Limb (tissue), 2 donors: Measurements from ENCODE around the gene CNOT3.
A peak's percentile ranks its signal among the peaks of the same experiment; 100 is the strongest.
"Not testable (repeated sequence)": the region's sequence is repeated elsewhere in the genome, so short reads cannot be mapped to it uniquely, and the experiment has no call there.

Experiments
- DNase-seq, 2 donors: peaks; one replicate each; pipeline ENCODE4 v3.0.0-alpha.2; 2016; ENCODE audit errors: extremely low spot score in 2 of 2

The CNOT3 gene

DNA sequence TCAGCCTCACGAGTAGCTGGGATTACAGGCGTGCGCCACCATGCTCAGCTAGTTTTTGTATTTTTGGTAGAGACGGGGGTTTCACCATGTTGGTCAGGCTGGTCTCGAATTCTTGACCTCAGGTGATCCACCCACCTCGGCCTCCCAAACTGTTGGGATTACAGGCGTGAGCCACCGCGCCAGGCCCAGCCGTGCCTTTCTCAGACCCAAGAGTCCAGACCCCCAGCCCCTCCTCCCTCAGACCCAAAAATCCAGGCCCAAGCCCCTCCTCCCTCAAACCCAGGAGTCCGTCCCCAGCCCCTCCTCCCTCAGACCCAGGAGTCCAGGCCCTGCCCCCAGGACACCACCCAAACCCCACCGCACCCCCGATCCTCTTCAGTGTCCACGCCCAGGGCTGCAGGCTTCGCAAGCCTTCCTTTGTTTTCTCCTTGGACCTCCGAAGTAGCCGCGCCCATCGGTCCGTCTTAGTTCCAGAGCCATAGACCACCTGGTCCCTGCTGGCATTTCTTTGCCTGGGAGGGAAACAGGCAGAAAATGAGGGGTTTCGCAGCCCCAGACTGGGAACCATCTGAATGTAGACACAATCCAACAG, 31.7 kb downstream of the CNOT3 start:
- no peak for DNase-seq

DNA sequence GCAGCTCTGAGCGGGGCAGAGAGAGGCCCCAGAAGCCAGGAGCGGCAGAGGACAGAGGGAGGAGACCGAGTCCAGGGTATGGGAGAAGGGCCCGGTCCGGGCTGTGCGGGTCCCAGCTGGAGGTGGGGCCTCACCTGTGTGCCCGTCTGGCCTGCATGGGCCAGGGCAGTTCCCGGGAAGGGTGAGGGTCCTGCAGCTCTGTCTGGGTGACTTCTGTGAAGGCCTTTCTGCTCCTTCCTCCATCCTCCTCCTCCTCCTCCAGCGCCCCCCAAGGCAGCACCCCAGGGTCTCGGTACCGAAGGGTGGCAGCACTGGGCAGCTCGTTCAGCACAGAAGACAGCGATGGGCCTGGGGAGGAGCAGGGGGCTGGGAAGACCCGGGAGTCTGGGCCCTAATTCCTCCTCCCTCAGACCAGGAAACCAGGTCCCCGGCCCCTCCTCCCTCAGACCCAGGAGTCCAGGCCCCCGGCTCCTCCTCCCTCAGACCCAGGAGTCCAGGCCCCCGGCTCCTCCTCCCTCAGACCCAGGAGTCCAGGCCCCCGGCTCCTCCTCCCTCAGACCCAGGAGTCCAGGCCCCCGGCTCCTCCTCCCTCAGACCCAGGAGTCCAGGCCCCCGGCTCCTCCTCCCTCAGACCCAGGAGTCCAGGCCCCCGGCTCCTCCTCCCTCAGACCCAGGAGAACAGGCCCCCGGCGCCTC, 34.3 kb downstream of the CNOT3 start:
- not testable (repeated sequence) for DNase-seq

DNA sequence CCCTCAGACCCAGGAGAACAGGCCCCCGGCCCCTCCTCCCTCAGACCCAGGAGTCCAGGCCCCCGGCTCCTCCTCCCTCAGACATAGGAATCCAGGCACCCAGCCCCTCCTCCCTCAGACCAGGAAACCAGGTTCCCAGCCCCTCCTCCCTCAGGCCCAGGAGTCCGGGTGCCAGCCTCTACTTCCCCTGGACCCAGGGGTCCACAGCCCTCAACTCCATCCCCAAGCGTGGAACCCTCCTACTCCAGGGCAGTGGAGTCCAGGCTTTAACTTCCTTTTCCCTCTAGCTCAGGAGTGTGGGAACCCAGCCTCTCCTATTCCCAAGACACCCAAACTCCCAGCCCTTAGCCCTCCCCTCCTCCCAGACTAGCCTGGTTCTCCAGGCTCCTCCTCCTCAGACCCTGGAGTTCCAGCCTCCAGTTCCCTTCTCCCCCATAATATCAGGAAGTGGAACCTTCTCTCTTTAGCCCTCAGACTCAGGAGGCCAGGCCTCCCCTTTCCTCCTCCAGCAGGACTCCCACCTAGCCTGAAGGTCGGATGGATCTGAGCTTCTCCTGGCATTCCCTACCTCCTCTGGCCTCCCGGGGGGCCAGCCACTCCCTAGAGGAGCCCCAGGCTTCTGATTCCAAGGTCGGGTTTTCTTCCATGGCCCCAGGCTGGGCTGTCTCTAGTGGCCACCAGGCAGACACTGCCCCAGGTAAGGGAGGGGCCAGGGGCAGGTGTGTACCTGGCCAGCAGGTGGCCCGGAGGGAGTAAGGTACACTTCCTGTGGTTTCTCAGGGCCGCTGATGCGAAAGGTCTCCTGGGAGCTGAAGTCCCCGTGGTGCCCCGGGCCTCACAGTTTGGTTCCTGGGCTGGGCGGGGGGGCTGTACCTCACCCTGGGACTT, 35.2 kb downstream of the CNOT3 start, which contains the start of gene TMC4:
TSS of gene TMC4 (minus strand) at position 690 of the 888 bp plus-strand sequence. CDS start at position 647, 43 bp downstream.
- DNase-seq: peak in 1 of 2 donors; percentile 35

DNA sequence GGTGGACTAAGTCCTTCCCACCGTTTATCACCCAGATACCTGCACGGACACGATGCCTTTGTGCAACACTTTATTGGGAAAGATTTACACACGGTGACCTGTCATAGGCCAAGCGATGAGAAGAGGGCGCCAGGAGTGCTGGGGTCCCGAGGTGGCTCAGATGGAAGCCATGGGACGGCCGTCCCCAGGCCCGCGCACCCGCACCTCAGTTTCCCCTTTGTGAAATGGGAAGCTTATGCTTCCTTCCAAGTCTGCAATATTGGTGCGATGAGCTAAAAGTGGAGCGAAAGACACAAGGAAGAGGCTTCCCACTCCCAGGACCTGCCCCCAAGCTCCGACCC, 35.8 kb downstream of the CNOT3 start:
- no peak for DNase-seq

DNA sequence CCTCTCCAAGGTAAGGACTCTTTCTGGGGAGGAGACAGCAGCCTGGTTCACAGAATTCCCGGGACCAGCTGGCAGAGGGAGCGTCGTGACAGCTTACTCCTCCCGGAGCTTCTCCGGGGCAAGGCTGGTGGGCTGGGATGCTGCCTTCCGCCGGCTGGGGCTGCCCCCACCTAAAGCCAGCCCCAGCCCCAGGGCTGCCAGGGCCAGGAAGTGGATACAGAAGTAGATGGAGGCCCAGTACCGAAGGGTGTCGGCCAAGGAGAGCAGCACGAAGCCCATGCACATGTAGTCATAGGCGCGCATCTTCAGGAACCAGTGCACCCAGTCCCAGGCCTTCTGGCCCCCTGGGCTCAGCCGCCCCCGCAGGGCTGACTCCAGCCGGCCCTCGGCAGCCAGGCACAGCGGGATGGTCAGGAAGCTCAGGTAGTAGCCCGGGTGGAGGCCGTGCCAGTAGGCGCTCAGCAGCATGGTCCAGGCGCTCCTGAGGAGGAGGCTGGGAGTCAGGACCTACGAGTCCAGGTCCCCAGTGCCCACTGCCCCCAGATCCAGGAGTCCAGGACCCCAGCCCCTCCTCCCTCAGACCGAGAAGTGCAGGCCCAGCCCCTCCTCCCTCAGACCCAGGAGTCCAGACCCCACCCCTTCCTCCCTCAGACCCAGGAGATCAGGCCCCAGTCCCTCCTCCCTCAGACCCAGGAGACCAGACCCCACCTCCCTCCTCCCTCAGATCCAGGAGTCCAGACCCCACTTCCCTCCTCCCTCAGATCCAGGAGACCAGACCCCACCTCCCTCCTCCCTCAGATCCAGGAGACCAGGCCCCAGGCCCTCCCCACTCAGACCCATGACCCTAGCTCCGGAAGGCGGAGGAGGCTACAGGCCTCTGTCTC, 36.6 kb downstream of the CNOT3 start:
- peak in 1 of 2 donors; percentile 28 for DNase-seq

DNA sequence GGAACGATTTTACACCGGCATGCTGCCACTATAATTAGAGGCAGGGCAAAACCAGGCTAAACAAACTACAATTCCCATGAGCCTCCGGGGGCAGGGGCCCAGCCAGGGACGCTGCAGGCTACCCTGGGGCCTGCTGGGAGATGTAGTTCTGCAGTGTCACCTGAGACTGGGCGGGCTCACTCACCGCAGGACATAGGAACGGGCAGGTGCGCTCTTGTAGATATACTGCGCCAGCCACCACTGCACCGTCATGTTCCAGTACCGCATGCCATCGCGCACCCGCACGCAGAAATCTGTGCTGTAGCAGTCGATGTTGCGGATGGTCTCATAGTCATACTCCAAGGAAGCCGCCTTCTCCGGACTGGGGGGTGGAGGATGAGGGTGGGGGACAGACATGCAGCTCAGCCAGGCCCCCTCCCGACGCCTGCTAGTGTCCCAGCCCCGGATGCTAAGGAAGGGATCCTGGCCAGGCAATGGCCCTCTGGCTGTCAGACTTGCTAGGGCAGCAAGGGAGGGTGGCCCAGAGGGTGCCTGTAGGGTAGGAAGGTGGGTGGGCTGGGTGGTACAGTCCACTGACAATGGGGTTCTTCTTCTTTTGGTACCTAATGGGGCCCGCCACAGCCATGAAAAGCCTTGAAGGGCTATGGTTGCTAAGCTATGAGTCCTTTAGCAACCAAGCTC, 41.2 kb downstream of the CNOT3 start:
- DNase-seq: peak in 1 of 2 donors; percentile 70

DNA sequence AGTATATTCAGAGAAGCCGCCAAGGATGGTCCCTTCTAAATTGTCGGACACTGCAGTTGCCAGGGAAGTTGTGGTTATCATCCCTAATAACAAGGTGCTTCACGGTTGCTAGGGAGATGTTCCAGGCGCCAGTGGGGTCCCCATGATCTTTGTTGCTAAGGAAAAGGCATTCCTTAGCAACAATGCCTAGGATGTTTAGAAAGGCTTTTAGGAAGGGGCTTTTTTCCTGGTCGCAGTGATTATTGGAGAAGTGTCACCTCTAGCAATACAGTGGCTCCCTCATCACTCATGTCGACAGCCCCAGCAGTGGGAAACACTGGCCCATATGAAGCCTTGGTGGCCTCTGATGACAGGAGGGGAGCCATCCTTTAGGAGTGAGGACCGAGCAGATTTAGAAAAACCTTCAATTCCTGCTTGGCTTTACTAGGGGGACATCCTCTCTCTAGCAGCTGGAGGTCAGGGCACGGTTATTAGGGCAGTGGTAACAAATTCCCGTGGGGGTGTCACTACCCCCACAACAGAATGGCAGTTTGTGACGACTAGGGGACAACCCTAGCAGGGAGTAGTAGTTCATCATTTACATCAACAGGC, 41.8 kb downstream of the CNOT3 start:
- DNase-seq: no peak

DNA sequence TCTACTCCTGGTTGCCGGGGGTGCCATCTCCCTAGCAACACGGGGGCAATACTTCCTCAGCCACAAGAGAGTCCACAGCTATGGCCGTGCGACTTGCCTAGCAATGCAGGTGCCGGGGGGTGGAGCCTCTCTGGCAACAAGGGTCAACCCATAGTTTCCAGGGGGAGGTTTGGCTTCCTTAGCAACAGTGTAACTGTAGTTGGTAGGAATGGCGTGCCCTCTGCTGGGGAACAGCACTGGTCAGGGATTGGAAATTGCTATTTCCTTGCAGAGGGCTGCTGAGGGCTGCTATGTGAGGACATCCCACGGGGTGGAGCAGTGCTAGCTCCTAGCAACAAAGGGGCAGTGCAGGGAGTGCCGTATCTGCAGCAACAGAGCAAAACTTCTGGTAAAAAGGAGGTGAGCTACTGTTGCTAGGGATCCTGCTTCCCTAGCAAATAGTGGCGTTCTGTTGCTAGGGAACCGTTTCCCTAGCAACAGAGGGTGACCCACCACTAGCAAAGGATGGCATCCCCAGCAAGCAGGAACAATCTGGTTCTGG, 42.4 kb downstream of the CNOT3 start:
- DNase-seq: peak; percentile 53 to 72

DNA sequence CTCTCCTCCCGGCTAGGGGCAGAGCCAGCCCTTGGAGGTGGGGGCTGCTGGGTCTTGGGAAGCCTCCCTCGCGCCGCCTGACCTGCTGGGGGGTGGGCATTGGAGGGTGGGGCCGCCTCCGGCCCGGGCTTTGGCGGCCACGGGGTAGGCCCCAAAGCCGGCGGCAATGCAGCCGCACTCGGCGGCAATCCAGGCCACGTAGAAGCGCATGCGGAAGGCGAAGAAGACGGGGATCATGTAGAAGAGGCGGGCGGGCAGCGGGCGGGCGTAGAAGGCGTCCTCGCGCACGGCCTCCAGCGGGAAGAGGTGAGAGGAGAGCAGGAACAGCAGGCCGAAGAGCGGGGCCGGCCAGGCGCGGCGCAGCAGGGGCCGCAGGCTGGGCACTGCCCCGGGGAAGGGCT, 43.1 kb downstream of the CNOT3 start:
- no peak for DNase-seq

DNA sequence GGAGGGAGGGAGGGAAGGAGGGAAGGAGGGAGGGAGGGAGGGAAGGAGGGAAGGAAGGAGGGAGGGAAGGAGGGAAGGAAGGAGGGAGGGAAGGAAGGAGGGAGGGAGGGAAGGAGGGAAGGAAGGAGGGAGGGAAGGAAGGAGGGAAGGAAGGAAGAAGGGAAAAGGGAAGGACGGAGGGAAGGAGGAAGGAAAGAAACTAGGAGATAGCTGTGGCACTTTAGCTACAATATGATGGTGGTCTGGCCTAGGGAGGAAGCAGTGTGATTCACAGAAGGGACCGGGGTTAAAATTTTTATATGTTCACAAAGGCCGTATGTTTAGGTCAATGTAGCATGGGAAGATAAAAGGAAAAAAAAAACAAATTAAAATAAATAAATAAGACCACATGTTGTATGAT, 44.3 kb downstream of the CNOT3 start:
- DNase-seq: not testable (repeated sequence)

DNA sequence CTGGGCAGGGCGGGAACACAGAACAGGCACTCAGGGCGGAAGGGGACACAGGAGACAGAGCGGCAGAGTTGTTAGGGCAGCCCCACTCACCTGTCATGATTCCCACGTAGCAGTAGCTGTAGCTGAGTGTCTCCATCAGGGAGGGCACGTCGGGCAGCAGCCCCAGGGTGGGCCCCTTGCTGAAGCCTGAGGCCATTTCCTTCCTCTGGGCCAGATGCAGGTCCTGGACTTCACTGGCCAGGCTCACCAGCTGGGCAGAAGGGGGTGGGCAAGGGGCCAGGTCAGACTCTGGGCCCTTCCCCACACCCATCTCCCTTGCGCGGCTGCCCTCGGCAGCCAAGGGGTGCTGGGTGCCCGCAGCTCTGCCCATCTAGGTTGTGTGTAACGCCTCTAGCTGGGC, 45.9 kb downstream of the CNOT3 start:
- DNase-seq: no peak

DNA sequence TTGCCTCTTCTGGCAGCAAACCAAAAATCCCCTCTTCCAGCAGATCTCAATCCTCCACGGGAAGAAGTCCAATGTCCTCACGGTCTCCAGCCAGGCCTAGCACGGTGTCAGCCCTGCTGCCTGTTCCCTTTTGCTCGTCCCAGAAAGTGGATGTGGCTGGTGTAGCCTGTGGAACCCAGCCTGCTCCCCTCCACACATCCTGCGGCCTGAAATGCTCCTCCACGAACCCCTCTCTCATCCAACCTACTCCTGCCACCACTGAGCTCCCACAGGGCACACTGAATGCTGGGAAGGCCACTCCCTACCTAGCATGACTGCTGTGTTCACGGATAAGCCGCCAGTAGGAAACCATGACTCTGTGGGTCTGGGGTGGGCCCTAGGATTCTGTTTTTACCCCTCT, 48.8 kb downstream of the CNOT3 start:
- DNase-seq: no peak

DNA sequence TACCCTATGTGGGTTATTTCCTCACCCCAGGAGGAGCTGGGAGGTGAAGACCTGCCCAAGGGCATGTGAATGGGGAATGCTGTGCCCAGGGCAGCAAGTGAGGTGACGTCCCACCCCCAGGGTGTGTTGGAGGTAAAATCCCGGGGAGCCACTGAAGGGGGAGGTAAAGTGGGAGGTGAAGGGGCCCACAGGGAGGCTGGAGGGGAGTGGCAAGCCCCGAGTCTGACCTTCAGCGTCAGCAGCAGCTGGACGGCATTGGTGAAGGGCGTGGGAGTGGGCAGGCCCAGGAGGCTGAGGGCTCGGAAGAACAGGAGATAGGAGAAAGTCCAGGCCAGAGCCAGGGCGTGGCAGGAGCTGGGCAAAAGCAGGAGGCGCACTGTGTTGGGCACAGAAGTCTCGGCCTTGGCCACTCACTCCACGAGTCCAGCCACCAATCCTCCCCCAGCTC, 49.4 kb downstream of the CNOT3 start:
- DNase-seq: no peak

DNA sequence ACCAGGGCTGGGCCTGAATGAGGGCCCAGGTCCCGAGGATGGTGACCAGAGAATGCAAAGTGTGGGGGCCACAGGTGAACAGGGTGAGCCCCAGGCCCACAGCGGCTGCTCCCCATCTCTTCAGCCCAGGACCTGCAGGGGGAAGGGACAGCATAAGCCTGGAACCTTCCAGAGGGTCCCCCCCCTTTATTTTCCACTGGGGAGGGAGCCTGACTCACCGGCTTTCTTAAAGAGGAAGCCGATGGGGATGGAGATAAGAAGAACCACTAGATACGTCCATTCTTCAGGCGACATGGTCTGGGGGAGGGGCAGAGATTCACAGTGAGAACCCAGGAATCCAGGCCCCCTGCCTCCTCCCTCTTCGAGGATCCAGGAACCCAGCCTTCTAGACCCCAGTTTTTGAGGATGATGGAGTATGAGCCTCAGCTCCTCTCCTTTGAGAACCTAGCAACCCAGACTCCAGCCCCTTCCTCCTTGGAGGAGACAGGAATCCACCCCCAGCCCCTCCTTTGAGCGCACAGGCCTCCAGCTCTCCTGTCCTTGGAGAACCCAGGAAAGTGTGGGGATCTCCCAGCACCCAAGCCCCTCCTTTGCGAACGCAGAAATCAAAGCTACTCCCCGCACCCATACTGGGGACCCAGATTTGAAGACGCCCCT, 50.8 kb downstream of the CNOT3 start:
- DNase-seq: no peak

DNA sequence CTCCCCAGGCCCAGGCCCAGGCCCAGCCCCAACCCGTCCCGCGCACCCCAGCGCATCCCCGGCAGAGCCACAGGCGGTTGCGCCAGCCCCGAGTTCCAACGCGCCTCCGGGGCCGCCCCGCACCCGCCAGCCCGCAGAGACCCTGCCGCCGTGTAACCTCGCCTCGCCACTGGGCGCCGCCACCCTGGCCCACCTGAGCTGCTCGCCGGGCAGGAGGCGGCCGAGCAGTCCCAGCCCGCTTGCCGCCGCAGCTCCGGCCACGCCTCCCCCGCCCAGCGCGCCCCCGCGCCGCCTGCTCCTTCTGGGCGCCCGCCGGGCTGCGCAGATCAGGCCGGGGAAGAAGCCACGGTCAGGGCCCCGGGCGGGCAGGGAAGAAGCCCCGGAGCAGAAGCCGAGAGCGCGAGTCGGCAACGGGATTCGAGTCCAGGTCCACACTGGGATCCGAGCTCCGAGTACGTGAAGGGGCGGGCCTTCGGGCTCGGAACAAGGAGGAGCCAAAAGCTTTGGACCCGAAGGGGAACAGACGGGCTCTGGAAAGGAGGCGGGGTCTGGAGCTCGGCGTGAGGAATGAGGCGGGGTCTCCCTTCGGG, 51.7 kb downstream of the CNOT3 start, which contains the start of gene MBOAT7:
TSS of gene MBOAT7 (minus strand) at position 436 of the 590 bp plus-strand sequence. CDS start 1,072 bp downstream, outside the sequence.
- no peak for DNase-seq

DNA sequence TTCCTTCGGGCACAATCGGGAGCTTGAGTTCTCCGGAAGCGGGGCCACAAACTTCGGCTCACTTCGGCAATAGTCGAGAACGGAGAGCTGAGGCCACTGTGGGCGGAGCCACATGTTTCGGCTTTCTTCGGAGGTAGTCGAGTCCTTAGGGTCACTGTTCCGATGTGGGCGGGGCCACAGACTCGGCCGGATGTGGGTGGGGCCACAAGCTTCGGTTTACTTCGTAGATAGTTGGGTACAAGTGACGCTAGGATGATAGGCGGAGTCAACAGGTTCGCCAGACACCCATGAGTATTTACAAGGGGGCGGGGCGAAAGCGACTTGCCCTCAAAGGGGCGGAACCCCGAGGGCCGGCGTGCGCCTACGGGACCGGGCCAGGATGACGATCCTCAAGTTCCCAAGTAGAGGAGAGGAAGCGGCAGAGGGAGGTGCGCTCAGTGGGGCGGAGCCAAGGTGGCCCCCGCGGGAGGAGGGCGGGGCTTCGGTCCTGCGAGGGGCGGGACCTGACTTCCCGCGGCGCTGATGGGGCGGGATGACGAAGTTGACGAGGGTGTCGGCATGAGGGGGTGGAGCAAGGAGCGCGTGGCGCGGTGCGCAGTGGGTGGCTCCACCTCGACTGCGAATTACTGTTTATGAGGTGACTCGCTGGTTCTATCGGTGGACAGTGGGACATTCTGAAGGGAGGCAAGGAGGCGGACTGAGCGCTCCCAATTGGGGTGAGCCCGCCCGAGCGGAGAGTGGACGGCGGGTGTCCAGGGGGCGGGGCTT, 52.4 kb downstream of the CNOT3 start:
- DNase-seq: peak; percentile 100

DNA sequence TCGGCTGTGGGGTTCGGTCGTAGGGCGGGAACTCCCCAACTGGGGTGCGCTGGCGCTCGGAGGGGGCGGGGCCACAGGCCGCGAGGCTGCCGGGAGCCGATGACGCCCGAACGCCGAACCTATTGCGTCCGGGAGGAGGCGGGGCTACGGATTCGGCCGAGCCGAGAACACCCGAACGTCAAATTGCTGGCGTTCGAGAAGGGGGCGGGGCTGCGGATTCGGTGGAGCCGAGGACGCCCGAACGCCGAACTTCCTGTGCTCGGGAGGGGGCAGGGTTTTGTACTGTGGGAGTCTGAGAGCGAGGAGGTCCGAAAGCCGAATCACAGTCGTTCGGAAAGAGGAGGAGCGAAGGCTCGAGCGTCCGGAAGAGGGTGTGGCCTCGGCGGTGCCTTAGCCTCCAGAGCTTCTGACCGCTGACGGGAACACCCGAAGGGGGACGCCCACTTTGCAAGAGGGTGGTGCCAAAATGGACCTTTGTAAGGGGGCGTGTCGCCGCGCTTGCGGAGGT, 53.0 kb downstream of the CNOT3 start:
- DNase-seq: peak; percentile 100
